LHCN-M2 (cell line): ENCODE results near the gene PPEF1. TPM values are rescaled to one million over a fixed set of nuclear protein-coding genes. Genes with fewer than 3 reads are reported as not detected.
"Not testable (repeated sequence)": the region's sequence is repeated elsewhere in the genome, so short reads cannot be mapped to it uniquely, and the experiment has no call there.

Experiments
- DNase-seq: peaks from one replicate; pipeline ENCODE4 v3.0.0-alpha.2; 2012; ENCODE audit warnings: low read depth
- total RNA-seq: library from RNA; depleted of rRNA; stranded (reverse); fragments of >200 nt; gene quantifications from 2 replicates; pipeline ENCODE4 v1.2.3, GENCODE V29; 2014

The PPEF1 gene
- total RNA-seq, 1 experiment from 2014 or later = not detected

DNA sequence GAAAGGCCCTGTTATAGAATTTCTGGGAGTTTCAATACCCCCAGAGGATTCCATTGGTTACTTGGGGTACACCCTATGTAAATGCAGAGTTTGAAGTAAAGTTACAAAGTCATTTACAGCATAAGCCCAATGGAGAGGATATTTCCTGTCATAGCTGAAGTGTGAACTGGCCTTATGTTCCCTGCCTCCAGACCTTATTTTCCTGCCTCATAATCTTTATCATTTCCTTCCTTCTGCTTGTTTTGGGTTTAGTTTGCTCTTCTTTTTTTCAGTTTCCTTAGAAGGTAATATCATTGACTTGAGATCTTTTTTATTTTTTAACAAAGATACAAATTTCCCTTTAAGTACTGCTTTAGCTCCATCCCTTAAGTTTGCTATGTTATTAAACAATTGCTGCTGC, 85.4 kb downstream of the PPEF1 start:
- no peak for DNase-seq

DNA sequence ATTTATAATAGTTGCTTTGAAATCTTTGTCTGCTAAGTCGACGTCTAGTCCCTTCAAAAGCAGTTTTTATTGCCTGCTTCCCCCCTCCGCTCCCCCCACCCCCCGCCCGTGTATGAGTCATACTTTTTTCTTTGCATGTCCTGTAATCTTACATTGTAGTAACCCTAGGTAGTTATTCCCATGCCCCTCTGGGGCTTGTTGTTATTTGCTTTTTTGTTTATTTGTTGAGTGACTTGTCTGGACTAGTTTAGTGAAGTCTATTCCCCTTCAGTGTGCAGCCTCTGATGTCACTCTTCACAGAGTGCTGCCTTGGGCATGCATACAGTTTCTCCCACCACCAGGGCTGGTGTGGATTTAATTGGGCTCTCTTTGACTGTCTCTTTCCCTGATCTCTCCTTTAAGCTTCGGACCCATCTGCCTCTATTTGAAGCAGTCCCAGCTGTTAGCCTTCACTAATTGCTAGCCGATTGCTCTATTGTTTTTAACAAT, 86.2 kb downstream of the PPEF1 start:
- peak; percentile 54 for DNase-seq

- no peak for DNase-seq
These were observed 89.7 kb downstream of the PPEF1 start for GRCh38 chrX:18797141-18797540.

DNA sequence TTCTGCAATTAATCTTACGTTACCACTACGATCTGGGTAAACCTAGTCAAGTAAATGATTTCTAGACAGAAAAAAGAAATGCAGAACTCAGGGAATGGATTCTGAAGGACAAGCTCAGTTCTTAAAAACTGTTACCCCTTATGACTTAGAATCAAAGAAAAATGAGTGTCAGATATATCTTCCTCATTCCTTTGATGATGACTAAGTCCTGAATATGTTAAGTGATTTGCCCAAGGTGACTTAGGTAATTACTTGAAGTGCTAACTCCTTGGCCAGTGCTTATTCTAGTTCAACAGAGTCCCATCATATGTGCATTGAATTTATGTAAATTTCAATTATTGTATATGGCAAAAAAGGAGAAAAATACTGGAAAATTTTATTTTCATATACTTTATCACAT, 92.5 kb downstream of the PPEF1 start:
- DNase-seq = no peak

DNA sequence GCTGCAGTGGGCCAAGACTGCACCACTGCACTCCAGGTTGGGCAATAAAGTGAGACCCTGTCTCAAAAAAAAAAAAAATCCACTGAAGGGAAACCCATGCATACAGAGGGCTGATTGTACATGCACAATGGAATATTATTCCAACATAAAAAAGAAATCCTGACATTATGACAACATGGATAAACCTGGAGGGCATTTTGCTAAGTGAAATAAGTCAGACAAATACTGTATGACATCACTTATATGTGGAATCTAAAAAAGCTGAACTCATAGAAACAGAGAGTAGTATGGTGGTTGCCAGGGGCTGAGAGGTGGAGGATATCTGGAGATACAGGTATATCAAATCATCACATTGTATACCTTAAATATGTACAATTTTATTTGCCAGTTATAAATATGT, 102.2 kb downstream of the PPEF1 start:
- no peak for DNase-seq

DNA sequence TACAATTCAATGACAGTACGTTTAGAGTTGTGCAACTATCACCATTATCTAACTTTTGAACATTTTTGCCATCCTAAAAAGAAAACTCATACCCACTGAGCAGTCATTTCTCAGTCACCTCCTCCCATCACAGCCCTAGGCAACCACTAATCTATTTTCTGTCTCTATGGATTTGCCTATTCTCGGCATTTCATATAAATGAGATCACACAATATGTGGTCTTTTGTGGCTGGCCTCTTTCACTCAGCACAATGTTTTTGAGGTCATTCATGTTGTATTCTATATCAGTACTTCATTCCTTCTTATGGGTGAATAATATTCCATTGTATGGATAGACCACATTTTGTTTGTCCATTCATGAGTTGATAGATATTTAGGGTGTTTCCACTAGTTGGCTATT, 103.0 kb downstream of the PPEF1 start:
- DNase-seq = no peak

- DNase-seq = peak; percentile 18
These were observed 117.9 kb downstream of the PPEF1 start for GRCh38 chrX:18825375-18825774.

GRCh38 chrX:18828832-18829404, 121.5 kb downstream of the PPEF1 start:
- peak; percentile 48 for DNase-seq

- DNase-seq = peak; percentile 75
These were observed 125.8 kb downstream of the PPEF1 start for GRCh38 chrX:18833071-18833731.

GRCh38 chrX:18847901-18848300, 140.5 kb downstream of the PPEF1 start:
- DNase-seq = not testable (repeated sequence)

- DNase-seq = peak; percentile 81
These were observed 148.6 kb downstream of the PPEF1 start for GRCh38 chrX:18855919-18856644.

GRCh38 chrX:18856645-18856997, 149.2 kb downstream of the PPEF1 start:
- no peak for DNase-seq

DNA sequence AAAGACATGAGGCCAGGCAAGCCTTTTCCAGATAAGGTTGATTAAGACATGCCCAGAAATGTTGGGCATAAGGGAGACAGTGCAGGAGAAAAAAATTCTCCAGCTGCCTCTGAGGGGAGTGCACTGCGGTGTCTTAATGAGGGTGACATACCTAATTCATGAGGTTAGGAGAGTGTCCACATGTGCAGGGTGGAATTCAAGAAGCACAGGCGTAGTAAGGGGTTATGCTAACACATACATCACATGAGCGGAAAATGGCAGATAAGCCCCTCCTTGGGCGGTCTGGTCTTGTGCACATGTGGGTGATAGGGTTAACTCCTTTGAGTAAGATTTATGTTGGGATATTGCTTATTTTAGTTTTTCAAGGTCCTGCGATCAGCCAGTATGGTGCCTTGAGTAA, 154.1 kb downstream of the PPEF1 start:
- DNase-seq = no peak

- no peak for DNase-seq
These were observed 157.0 kb downstream of the PPEF1 start for GRCh38 chrX:18864390-18864920.

DNA sequence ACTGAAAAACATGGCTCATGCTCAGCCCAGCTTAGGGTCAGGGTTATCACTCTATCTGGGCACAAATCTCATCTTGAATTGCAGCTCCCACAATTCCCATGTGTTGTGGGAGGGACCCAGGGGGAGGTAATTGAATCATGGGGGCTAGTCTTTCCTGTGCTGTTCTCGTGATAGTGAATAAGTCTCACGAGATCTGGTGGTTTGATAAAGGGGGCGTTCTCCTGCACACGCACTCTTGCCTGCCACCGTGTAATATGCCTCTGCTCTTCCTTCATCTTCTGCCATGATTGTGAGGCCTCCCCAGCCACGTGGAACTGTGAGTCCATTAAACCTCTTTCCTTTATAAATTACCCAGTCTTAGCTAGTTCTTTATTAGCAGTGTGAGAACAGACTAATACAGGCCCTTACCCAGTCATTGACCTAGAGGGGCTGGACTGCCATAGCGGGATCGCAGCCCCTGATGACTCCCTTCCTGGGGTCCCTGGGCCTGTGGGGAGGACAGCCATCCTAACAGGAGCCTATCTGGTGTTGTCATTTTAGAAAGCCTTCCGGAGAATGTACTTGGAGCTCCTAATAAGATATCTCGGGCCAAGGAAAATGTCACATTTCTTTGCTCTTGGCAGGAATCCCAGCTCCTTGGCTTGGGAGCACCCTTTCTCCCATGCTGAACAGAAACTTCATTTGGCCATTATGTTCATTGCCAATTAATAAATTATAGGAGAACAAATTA, 163.9 kb downstream of the PPEF1 start:
- no peak for DNase-seq

DNA sequence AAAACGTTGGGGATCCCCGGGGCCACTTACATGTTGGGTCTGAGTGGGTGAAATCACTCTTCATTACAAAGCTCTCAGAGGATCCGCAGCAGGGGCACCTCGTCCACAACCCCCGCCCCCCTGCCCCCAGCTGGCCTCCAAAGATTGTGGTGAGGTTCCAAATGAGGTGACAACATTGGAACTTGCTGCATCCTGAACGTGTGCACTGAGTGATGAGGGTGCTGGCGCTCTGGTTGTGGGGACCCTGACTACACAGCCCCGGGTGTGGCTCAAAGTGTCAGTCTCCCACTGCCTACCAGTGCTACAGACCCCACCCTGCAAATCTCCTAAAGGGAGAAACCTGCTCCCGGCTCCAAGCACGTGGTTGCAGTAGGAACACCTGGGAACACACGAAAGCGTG, 164.5 kb downstream of the PPEF1 start:
- no peak for DNase-seq

DNA sequence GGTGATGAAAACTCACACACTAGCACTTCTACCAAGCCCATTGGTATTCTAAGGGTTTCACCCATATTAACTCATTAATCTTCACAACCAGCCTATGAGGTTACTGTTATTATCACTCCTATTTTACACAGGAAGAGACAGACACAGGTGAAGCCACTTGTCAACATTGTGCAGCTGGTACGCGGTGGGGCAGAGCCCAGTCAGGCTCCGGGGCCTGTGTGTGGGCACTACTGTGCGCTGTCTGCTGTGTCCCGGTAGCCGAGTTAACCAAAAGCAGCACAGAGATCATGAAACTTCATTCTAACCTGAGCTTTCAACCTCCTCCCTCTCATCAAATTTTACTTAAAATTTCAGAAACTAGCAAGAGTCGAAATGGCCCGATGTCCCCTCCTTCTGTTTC, 165.2 kb downstream of the PPEF1 start:
- DNase-seq = no peak

DNA sequence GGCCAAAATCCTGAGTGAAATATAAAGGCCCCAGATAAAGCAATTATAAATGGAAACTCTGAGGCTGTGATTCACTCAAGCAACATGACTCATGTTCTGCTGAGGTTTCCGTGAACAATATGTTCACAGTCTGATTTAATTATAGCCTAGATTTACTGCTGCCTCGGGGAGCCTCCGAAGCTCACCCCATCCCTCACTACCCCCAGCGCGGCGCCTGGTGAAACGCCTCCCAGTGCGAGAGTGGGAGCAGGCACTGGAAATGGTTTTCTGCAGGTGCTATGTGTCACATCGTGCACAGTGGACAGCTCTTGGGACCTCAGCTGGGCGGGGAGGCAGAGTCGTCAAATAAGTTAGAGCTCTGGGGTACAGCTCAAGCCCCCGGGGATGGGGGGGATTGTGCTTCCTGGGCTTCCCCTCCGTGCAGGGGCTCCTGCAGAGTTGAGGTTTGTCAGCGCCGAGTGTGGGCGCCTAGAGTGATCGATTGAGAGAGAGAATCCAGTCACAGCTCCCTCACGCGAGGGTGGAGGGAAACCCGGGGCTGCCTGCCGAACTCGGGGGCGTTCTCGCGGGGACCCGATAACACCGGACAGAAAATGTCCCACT, 165.8 kb downstream of the PPEF1 start:
- DNase-seq = peak; percentile 82

- no peak for DNase-seq
These were observed 166.4 kb downstream of the PPEF1 start for GRCh38 chrX:18873836-18874235.

- DNase-seq = no peak
These were observed 167.3 kb downstream of the PPEF1 start for GRCh38 chrX:18874560-18875255.
